K562 (cell line): Measurements from ENCODE around the gene DMD. TPM values are rescaled to one million over a fixed set of nuclear protein-coding genes. Genes with fewer than 3 reads are reported as not detected.

Experiments used
- ATAC-seq: fragments of 200-7000 bp; cut with Tn5 transposase; 3 replicates; pipeline ENCODE4 v1.9.1; 2020; ENCODE audit warnings: moderate library complexity
- BruUV-seq: library from RNA; stranded (reverse); fragments of 400-500 nt; replicated peaks from 2 replicates; lab custom pipeline; 2021; lab: Mats Ljungman, UMichigan
- CTCF ChIA-PET: fragments of 300-600 bp; formaldehyde crosslinking; extraction: SDS; loops from one replicate; lab custom pipeline; 2021; ENCODE audit warnings: low intra/inter-chr PET ratio; lab: Yijun Ruan, JAX
- POLR2A ChIA-PET: fragments of 300-600, 350-650 bp; sonication (Branson Sonifier 250); formaldehyde crosslinking; extraction: SDS; loops from one replicate; lab custom pipeline; 2021; ENCODE audit warnings: antibody characterized with exemption, inconsistent platforms; lab: Yijun Ruan, JAX
- DNase-seq, 4 experiments: peaks; one replicate each; pipeline versions ENCODE4 v3.0.0 to v3.0.0-alpha.2; 2011 to 2018; ENCODE audit warnings: low spot score in 3 of 4, mixed read lengths in 3 of 4; ENCODE audit errors: extremely low read depth in 1 of 4
- FAIRE-seq: peaks from 2 replicates; lab custom pipeline; 2011; peaks lifted over from hg19 to GRCh38; lab: Jason Lieb, UNC
- H2AFZ ChIP-seq: 2 replicates; pipeline ENCODE4 v1.6.0; 2011; ENCODE audit warnings: low read depth, low read length, control low read depth, inconsistent platforms
- H3K27ac ChIP-seq: fragments of 200-600 bp; 3 replicates; pipeline ENCODE4 v1.8.0; 2011; ENCODE audit warnings: low read depth, mild to moderate bottlenecking, control low read depth, inconsistent platforms, low read length, moderate library complexity, mixed read lengths; ENCODE audit errors: extremely low read depth
- H3K27me3 ChIP-seq, 2 experiments: fragments of 300-600 bp in 1 of 2; 2 replicates in 1 of 2; 3 replicates in 1 of 2; pipeline versions ENCODE4 v1.6.0 to v1.8.0; 2011; ENCODE audit warnings: inconsistent platforms in 2 of 2, low read length in 2 of 2, mild to moderate bottlenecking in 1 of 2, mixed read lengths in 1 of 2, moderate library complexity in 1 of 2; ENCODE audit not compliant: control insufficient read depth in 2 of 2, insufficient read depth in 2 of 2
- H3K36me3 ChIP-seq: fragments of 300-600 bp; 3 replicates; pipeline ENCODE4 v1.8.0; 2011; ENCODE audit warnings: mild to moderate bottlenecking, low read length, inconsistent platforms; ENCODE audit not compliant: control insufficient read depth, insufficient read depth
- H3K4me1 ChIP-seq, 2 experiments: fragments of 200-600 bp in 1 of 2; replicated peaks in 1 of 2; 2 replicates in 1 of 2; 3 replicates in 1 of 2; pipeline versions ENCODE4 v1.5.1 to v1.8.0; 2011; ENCODE audit warnings: inconsistent platforms in 2 of 2, low read length in 2 of 2, mild to moderate bottlenecking in 1 of 2, mixed read lengths in 1 of 2, moderate library complexity in 1 of 2; ENCODE audit not compliant: control insufficient read depth in 2 of 2, insufficient read depth in 2 of 2
- H3K4me2 ChIP-seq: 2 replicates; pipeline ENCODE4 v1.6.1; 2011; ENCODE audit warnings: low read length, control low read depth, inconsistent platforms, mixed read lengths; ENCODE audit not compliant: insufficient read depth
- H3K4me3 ChIP-seq: fragments of 200-600 bp; sonication (generic), shearing (Covaris generic); 2 replicates; pipeline ENCODE4 v1.5.1; 2016; ENCODE audit warnings: control low read depth, inconsistent platforms
- H3K79me2 ChIP-seq: fragments of 200-600 bp; 3 replicates; pipeline ENCODE4 v1.8.0; 2011; ENCODE audit warnings: low read length, inconsistent platforms; ENCODE audit not compliant: control insufficient read depth, insufficient read depth
- H3K9ac ChIP-seq, 2 experiments: 2 replicates each; pipeline versions ENCODE4 v1.6.0 to v1.6.1; 2011; ENCODE audit warnings: low read depth in 2 of 2, low read length in 2 of 2, control low read depth in 1 of 2, inconsistent platforms in 1 of 2, mild to moderate bottlenecking in 1 of 2, mixed read lengths in 1 of 2; ENCODE audit not compliant: insufficient read depth in 1 of 2
- H3K9me1 ChIP-seq: one replicate; pipeline ENCODE4 v1.6.0; 2011; ENCODE audit warnings: inconsistent platforms, mild to moderate bottlenecking, low read length, moderate library complexity; ENCODE audit not compliant: control insufficient read depth, insufficient read depth
- H3K9me3 ChIP-seq: replicated peaks from 2 replicates; pipeline ENCODE4 v1.5.1; 2011; ENCODE audit warnings: low read depth, low read length, inconsistent platforms; ENCODE audit not compliant: control insufficient read depth, insufficient read depth
- H4K20me1 ChIP-seq: replicated peaks from 2 replicates; pipeline ENCODE4 v1.6.1; 2011; ENCODE audit warnings: low read length, inconsistent platforms, mixed read lengths; ENCODE audit not compliant: control insufficient read depth, insufficient read depth
- CTCF ChIP-seq, 3 experiments: IDR thresholded peaks in 2 of 3; conservative IDR thresholded peaks in 1 of 3; 2 replicates each; pipeline ENCODE4 v1.5.1; 2011 to 2012; ENCODE audit warnings: low read length in 3 of 3, mild to moderate bottlenecking in 3 of 3, control low read depth in 2 of 3, improper control_type of control experiment in 1 of 3, inconsistent platforms in 1 of 3, low read depth in 1 of 3, mixed read lengths in 1 of 3, moderate library complexity in 1 of 3; ENCODE audit not compliant: insufficient read depth in 2 of 3
- DMBX1 ChIP-seq: fragments of 250-450 bp; sonication (Bioruptor Pico); IDR thresholded peaks from 2 replicates; pipeline ENCODE4 v1.8.0; 2022; ENCODE audit warnings: inconsistent platforms, mild to moderate bottlenecking, moderate library complexity, borderline replicate concordance
- ETV6 ChIP-seq, 3 experiments: fragments of 150-350 bp in 1 of 3; sonication (generic) in 1 of 3; formaldehyde crosslinking in 1 of 3; IDR thresholded peaks; 2 replicates each; pipeline versions ENCODE4 v1.6.1 to v1.8.0; 2014 to 2022; ENCODE audit warnings: borderline replicate concordance in 2 of 3, low read depth in 2 of 3, antibody characterized with exemption in 1 of 3, low read length in 1 of 3, mild to moderate bottlenecking in 1 of 3, missing genetic modification reagents in 1 of 3
- FOSL1 ChIP-seq: fragments of 200-800 bp; sonication (Bioruptor generic); conservative IDR thresholded peaks from 2 replicates; pipeline ENCODE4 v1.6.1; 2016; ENCODE audit warnings: missing genetic modification characterization, missing compliant biosample characterization
- NFIC ChIP-seq: fragments of 450-650 bp; IDR thresholded peaks from 2 replicates; pipeline ENCODE4 v1.6.1; 2017; ENCODE audit warnings: mild to moderate bottlenecking, inconsistent platforms
- RAD21 ChIP-seq, 2 experiments: fragments of 250-450 bp in 1 of 2; fragments of 450-650 bp in 1 of 2; sonication (Bioruptor Pico) in 1 of 2; formaldehyde crosslinking in 1 of 2; IDR thresholded peaks in 1 of 2; conservative IDR thresholded peaks in 1 of 2; 2 replicates each; pipeline versions ENCODE4 v1.4.0 to v1.8.0; 2020 to 2022; ENCODE audit warnings: mild to moderate bottlenecking in 2 of 2, moderate library complexity in 1 of 2
- RCOR1 ChIP-seq, 2 experiments: IDR thresholded peaks; 2 replicates each; pipeline ENCODE4 v1.6.1; 2012; ENCODE audit warnings: low read depth in 2 of 2, low read length in 2 of 2, borderline replicate concordance in 1 of 2, improper control_type of control experiment in 1 of 2
- SRSF3 ChIP-seq: fragments of 200-400 bp; formaldehyde crosslinking; IDR thresholded peaks from 2 replicates; pipeline ENCODE4 v1.6.1; 2016; ENCODE audit warnings: mild to moderate bottlenecking, low read length, moderate library complexity; ENCODE audit not compliant: insufficient read depth
- WGBS: fragments of 100-300 bp; shearing (Covaris generic); methylation state at CpG from one replicate; pipeline ENCODE4 v1.1.6; 2016; ENCODE audit warnings: low coverage, mixed read lengths; ENCODE audit not compliant: insufficient coverage; ENCODE audit errors: missing lambda C conversion rate; 5-methylcytosine and 5-hydroxymethylcytosine counted together
- in situ Hi-C: fragments of 300-500 bp; cut with MboI; formaldehyde crosslinking; loops from 4 replicates; pipeline ENCODE4 v1.15.0; 2018; ENCODE audit warnings: inconsistent platforms, mixed read lengths
- intact Hi-C: fragments of 100-400 bp; cut with micrococcal nuclease; formaldehyde crosslinking; loops from 2 replicates; pipeline ENCODE4 v1.14.2; 2022
- polyA plus RNA-seq, 8 experiments: library from polyadenylated mRNA; depleted of rRNA in 4 of 8; stranded (reverse) in 5 of 8; unstranded in 3 of 8; fragments of >200 nt; fragmentation: Nextera tagmentation in 2 of 8; fragmentation: Illumina TruSeq in 1 of 8; extraction: Ambion mirVana in 2 of 8; extraction: Trizol in 1 of 8; gene quantifications; 2 replicates each; pipeline versions ENCODE4 v1.2.1 to v1.2.3, GENCODE V29; 2011 to 2014; ENCODE audit warnings: inconsistent platforms in 1 of 8, missing spikeins in 1 of 8
- total RNA-seq, 7 experiments: library from RNA; depleted of rRNA in 6 of 7; stranded (reverse); fragments of >200 nt in 6 of 7; fragmentation: Illumina TruSeq in 2 of 7; extraction: Trizol in 2 of 7; gene quantifications; 2 replicates each; pipeline versions ENCODE4 v1.2.1 to v1.2.3, GENCODE V29; 2011 to 2021; ENCODE audit warnings: low replicate concordance in 1 of 7
- TF ChIP-seq, protein P1 (sequence below), 2 experiments: fragments of 450-650 bp; formaldehyde crosslinking in 1 of 2; IDR thresholded peaks; 2 replicates each; pipeline versions ENCODE4 v1.4.0 to v1.6.1; 2014 to 2020; ENCODE audit warnings: mild to moderate bottlenecking in 2 of 2, borderline replicate concordance in 1 of 2, low read depth in 1 of 2

The DMD gene
- total and polyA plus RNA-seq, 9 of the 15 experiments (the other 6 are each of a cell fraction or from before 2014, with no cell fraction given) = 3.8 to 20.4 (median 11.4) TPM

DNA sequence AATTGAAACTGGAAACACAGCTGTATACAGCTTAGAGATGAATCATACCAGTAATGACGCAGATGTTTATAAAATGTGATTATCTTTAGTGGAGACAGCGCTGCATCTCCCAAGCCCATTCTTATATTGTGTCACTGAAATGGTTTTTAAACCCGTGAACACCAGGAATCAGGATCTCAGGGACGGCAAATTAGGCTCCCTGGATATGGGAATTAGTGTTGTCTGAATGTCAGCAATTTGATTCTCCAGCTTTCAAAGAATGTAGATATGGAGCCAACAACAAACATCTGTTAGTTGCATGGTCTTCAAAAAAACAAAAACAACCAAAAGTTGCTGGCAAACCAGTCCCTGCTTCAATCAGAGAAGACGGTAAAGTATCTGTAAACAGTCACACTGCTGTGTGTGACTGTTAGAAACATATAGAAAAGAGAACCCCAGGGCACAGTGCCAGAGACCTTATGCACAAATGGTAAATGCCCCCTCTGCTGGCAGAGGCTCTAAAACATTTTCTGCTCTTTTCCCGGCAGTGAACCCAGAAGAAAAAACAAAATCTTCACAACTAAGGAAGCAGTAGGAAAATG is 1787.7 kb downstream of the DMD start:
- Histone ChIP-seq H3K27me3 (no peaks in the 10 kb centered on the region), H3K36me3 (no peaks in the 10 kb centered on the region), H4K20me1 (no peaks in the 10 kb centered on the region), H3K79me2 (no peaks in the 10 kb centered on the region), H3K4me3 (no peak overlapping the region), H3K9me1 (no peaks in the 10 kb centered on the region), H3K4me1 (no peaks in the 10 kb centered on the region), H3K9ac (no peak overlapping the region), H3K9me3 (no peaks in the 10 kb centered on the region), H3K4me2 (no peak overlapping the region), H3K27ac (no peak overlapping the region), H2AFZ (no peak overlapping the region)
- BruUV-seq = no TSS peak
- peak; percentile 40; the same call in 1 of the 3 replicates for ATAC-seq
- DNase-seq = peak; percentile 7 to 40 (median 10)
- in situ Hi-C loops (no loop called here), intact Hi-C loops (loop anchor here (1.0 to 5.0 kb wide), 3 partner anchors 144 to 385 kb away; no protein-coding TSS in a partner anchor)
- POLR2A ChIA-PET = no interaction called here
- FAIRE-seq = no peak
- WGBS = 9% methylated on average over 6 of the region's 6 CpGs
- CTCF ChIA-PET = no interaction called here
- TF ChIP-seq RCOR1 (IDR thresholded peaks at IDR 0.05; ENCODE audit: borderline replicate concordance in 1 of 2, low read depth in 2 of 2, low read length in 2 of 2) (no peak), DMBX1 (CRISPR knock-in tag) (no peak), SRSF3 (no peak), CTCF (IDR thresholded peaks at IDR 0.05 in 2 of 3, conservative IDR thresholded peaks at IDR 0.05 in 1 of 3; ENCODE audit: insufficient read depth in 2 of 3, low read depth in 1 of 3, low read length in 3 of 3) (peak in 2 of 3 experiments; percentile 33 to 36; a peak in 3 of 6 replicates), RAD21 (CRISPR knock-in tag; conservative IDR thresholded peaks at IDR 0.05 in 1 of 2, IDR thresholded peaks at IDR 0.05 in 1 of 2) (peak; percentile 18 to 56; a peak in 3 of 4 replicates), FOSL1 (0 out of 2 replicates have a peak, but pooled peaks have one; percentile 34), NFIC (peak; percentile 80), ETV6 (IDR thresholded peaks at IDR 0.05; ENCODE audit: borderline replicate concordance in 1 of 2, low read depth in 2 of 2, low read length in 1 of 2) (no peak), ETV6 (CRISPR knock-in tag; IDR thresholded peaks at IDR 0.05; ENCODE audit: borderline replicate concordance) (no peak)
- TF ChIP-seq, protein P1, sequence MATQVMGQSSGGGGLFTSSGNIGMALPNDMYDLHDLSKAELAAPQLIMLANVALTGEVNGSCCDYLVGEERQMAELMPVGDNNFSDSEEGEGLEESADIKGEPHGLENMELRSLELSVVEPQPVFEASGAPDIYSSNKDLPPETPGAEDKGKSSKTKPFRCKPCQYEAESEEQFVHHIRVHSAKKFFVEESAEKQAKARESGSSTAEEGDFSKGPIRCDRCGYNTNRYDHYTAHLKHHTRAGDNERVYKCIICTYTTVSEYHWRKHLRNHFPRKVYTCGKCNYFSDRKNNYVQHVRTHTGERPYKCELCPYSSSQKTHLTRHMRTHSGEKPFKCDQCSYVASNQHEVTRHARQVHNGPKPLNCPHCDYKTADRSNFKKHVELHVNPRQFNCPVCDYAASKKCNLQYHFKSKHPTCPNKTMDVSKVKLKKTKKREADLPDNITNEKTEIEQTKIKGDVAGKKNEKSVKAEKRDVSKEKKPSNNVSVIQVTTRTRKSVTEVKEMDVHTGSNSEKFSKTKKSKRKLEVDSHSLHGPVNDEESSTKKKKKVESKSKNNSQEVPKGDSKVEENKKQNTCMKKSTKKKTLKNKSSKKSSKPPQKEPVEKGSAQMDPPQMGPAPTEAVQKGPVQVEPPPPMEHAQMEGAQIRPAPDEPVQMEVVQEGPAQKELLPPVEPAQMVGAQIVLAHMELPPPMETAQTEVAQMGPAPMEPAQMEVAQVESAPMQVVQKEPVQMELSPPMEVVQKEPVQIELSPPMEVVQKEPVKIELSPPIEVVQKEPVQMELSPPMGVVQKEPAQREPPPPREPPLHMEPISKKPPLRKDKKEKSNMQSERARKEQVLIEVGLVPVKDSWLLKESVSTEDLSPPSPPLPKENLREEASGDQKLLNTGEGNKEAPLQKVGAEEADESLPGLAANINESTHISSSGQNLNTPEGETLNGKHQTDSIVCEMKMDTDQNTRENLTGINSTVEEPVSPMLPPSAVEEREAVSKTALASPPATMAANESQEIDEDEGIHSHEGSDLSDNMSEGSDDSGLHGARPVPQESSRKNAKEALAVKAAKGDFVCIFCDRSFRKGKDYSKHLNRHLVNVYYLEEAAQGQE (IDR thresholded peaks at IDR 0.05; ENCODE audit: borderline replicate concordance) = peak; percentile 34; the same call in 1 of the 2 replicates
- TF ChIP-seq, protein P1 (CRISPR knock-in tag; IDR thresholded peaks at IDR 0.05; ENCODE audit: low read depth) = no peak
